Measurements from ENCODE around the gene SRPK2.
"Not testable (repeated sequence)": the region's sequence is repeated elsewhere in the genome, so short reads cannot be mapped to it uniquely, and the experiment has no call there.

The SRPK2 gene

GRCh38 chr7:105388356-105389087 is at the start of gene SRPK2:
Gene SRPK2 (minus strand): TSS chr7:105388921.
- no peaks in the 10 kb centered on the region for H3K9me3 ChIP-seq (ENCODE audit: control insufficient read depth in 5 of 5, low read length in 5 of 5)

GRCh38 chr7:105438254-105438653 is 49.5 kb upstream of the SRPK2 start:
- no peaks in the 10 kb centered on the region for H3K27me3 ChIP-seq (ENCODE audit: control insufficient read depth in 5 of 5, insufficient read depth in 4 of 5, low read length in 5 of 5)
- H3K9ac ChIP-seq (ENCODE audit: low read length in 5 of 5): no peak overlapping the region
- no peaks in the 10 kb centered on the region for H3K9me3 ChIP-seq (ENCODE audit: control insufficient read depth in 5 of 5, low read length in 5 of 5)
- no peak overlapping the region for H3K27ac ChIP-seq (ENCODE audit: low read depth, low read length)
- H3K4me1 ChIP-seq (ENCODE audit: control insufficient read depth in 5 of 5, insufficient read depth in 5 of 5, low read length in 5 of 5): peaks cover 0 to 2% (median 0%) of the 10 kb centered on the region in 5 donors
- H3K4me3 ChIP-seq (ENCODE audit: low read depth in 1 of 5, low read length in 5 of 5): no peak overlapping the region
- no peaks in the 10 kb centered on the region for H3K36me3 ChIP-seq (ENCODE audit: control insufficient read depth in 5 of 5, insufficient read depth in 5 of 5, low read length in 5 of 5)

More at GRCh38 chr7:105388356-105389087, at the start of gene SRPK2:
- Histone ChIP-seq H3K9ac (ENCODE audit: low read length in 5 of 5) (peak within 1 kb of the TSS in 4 of 5 donors; percentile 66 to 86 (median 74)), H3K4me1 (ENCODE audit: control insufficient read depth in 5 of 5, insufficient read depth in 5 of 5, low read length in 5 of 5) (peaks cover 0 to 13% (median 8%) of the 10 kb centered on the region in 5 donors), H3K4me3 (ENCODE audit: low read depth in 1 of 5, low read length in 5 of 5) (peak within 1 kb of the TSS; percentile 65 to 92 (median 83)), H3K27me3 (ENCODE audit: control insufficient read depth in 5 of 5, insufficient read depth in 4 of 5, low read length in 5 of 5) (no peaks in the 10 kb centered on the region), H3K27ac (ENCODE audit: low read depth, low read length) (no peak within 1 kb of the TSS), H3K36me3 (ENCODE audit: control insufficient read depth in 5 of 5, insufficient read depth in 5 of 5, low read length in 5 of 5) (no peaks in the 10 kb centered on the region)

- not testable (repeated sequence) for H3K9ac ChIP-seq (ENCODE audit: low read length in 5 of 5)
Measured at GRCh38 chr7:105437356-105437755, 48.6 kb upstream of the SRPK2 start.

GRCh38 chr7:105429746-105430612 is 41.3 kb upstream of the SRPK2 start:
- Histone ChIP-seq H3K4me3 (ENCODE audit: low read depth in 1 of 5, low read length in 5 of 5) (no peak overlapping the region), H3K36me3 (ENCODE audit: control insufficient read depth in 5 of 5, insufficient read depth in 5 of 5, low read length in 5 of 5) (no peaks in the 10 kb centered on the region), H3K9ac (ENCODE audit: low read length in 5 of 5) (no peak overlapping the region), H3K27me3 (ENCODE audit: control insufficient read depth in 5 of 5, insufficient read depth in 4 of 5, low read length in 5 of 5) (no peaks in the 10 kb centered on the region), H3K9me3 (ENCODE audit: control insufficient read depth in 5 of 5, low read length in 5 of 5) (no peaks in the 10 kb centered on the region), H3K4me1 (ENCODE audit: control insufficient read depth in 5 of 5, insufficient read depth in 5 of 5, low read length in 5 of 5) (peaks cover 0 to 9% (median 8%) of the 10 kb centered on the region in 5 donors), H3K27ac (ENCODE audit: low read depth, low read length) (no peak overlapping the region)

More at GRCh38 chr7:105437356-105437755, 48.6 kb upstream of the SRPK2 start:
- not testable (repeated sequence) for H3K27me3 ChIP-seq (ENCODE audit: control insufficient read depth in 5 of 5, insufficient read depth in 4 of 5, low read length in 5 of 5); H3K27ac ChIP-seq (ENCODE audit: low read depth, low read length); H3K4me3 ChIP-seq (ENCODE audit: low read depth in 1 of 5, low read length in 5 of 5); H3K4me1 ChIP-seq (ENCODE audit: control insufficient read depth in 5 of 5, insufficient read depth in 5 of 5, low read length in 5 of 5); H3K9me3 ChIP-seq (ENCODE audit: control insufficient read depth in 5 of 5, low read length in 5 of 5); H3K36me3 ChIP-seq (ENCODE audit: control insufficient read depth in 5 of 5, insufficient read depth in 5 of 5, low read length in 5 of 5)

- Histone ChIP-seq H3K9ac (ENCODE audit: low read length in 5 of 5) (no peak overlapping the region), H3K36me3 (ENCODE audit: control insufficient read depth in 5 of 5, insufficient read depth in 5 of 5, low read length in 5 of 5) (no peaks in the 10 kb centered on the region), H3K4me1 (ENCODE audit: control insufficient read depth in 5 of 5, insufficient read depth in 5 of 5, low read length in 5 of 5) (peaks cover 0 to 9% (median 8%) of the 10 kb centered on the region in 5 donors), H3K27me3 (ENCODE audit: control insufficient read depth in 5 of 5, insufficient read depth in 4 of 5, low read length in 5 of 5) (no peaks in the 10 kb centered on the region), H3K27ac (ENCODE audit: low read depth, low read length) (no peak overlapping the region), H3K4me3 (ENCODE audit: low read depth in 1 of 5, low read length in 5 of 5) (no peak overlapping the region), H3K9me3 (ENCODE audit: control insufficient read depth in 5 of 5, low read length in 5 of 5) (no peaks in the 10 kb centered on the region)
Measured at GRCh38 chr7:105426606-105427146, 38.0 kb upstream of the SRPK2 start.

GRCh38 chr7:105423987-105424386 is 35.3 kb upstream of the SRPK2 start:
- Histone ChIP-seq H3K9me3 (ENCODE audit: control insufficient read depth in 5 of 5, low read length in 5 of 5) (no peaks in the 10 kb centered on the region), H3K36me3 (ENCODE audit: control insufficient read depth in 5 of 5, insufficient read depth in 5 of 5, low read length in 5 of 5) (no peaks in the 10 kb centered on the region), H3K27ac (ENCODE audit: low read depth, low read length) (no peak overlapping the region), H3K4me1 (ENCODE audit: control insufficient read depth in 5 of 5, insufficient read depth in 5 of 5, low read length in 5 of 5) (no peaks in the 10 kb centered on the region), H3K27me3 (ENCODE audit: control insufficient read depth in 5 of 5, insufficient read depth in 4 of 5, low read length in 5 of 5) (no peaks in the 10 kb centered on the region), H3K9ac (ENCODE audit: low read length in 5 of 5) (no peak overlapping the region), H3K4me3 (ENCODE audit: low read depth in 1 of 5, low read length in 5 of 5) (no peak overlapping the region)

GRCh38 chr7:105413887-105414437 is 25.2 kb upstream of the SRPK2 start:
- Histone ChIP-seq H3K9me3 (ENCODE audit: control insufficient read depth in 5 of 5, low read length in 5 of 5) (no peaks in the 10 kb centered on the region), H3K27me3 (ENCODE audit: control insufficient read depth in 5 of 5, insufficient read depth in 4 of 5, low read length in 5 of 5) (no peaks in the 10 kb centered on the region), H3K4me3 (ENCODE audit: low read depth in 1 of 5, low read length in 5 of 5) (no peak overlapping the region), H3K4me1 (ENCODE audit: control insufficient read depth in 5 of 5, insufficient read depth in 5 of 5, low read length in 5 of 5) (no peaks in the 10 kb centered on the region), H3K9ac (ENCODE audit: low read length in 5 of 5) (no peak overlapping the region), H3K27ac (ENCODE audit: low read depth, low read length) (no peak overlapping the region), H3K36me3 (ENCODE audit: control insufficient read depth in 5 of 5, insufficient read depth in 5 of 5, low read length in 5 of 5) (no peaks in the 10 kb centered on the region)

- H3K9ac ChIP-seq (ENCODE audit: low read length in 5 of 5); H3K4me1 ChIP-seq (ENCODE audit: control insufficient read depth in 5 of 5, insufficient read depth in 5 of 5, low read length in 5 of 5); H3K9me3 ChIP-seq (ENCODE audit: control insufficient read depth in 5 of 5, low read length in 5 of 5); H3K36me3 ChIP-seq (ENCODE audit: control insufficient read depth in 5 of 5, insufficient read depth in 5 of 5, low read length in 5 of 5); H3K27me3 ChIP-seq (ENCODE audit: control insufficient read depth in 5 of 5, insufficient read depth in 4 of 5, low read length in 5 of 5); H3K4me3 ChIP-seq (ENCODE audit: low read depth in 1 of 5, low read length in 5 of 5); H3K27ac ChIP-seq (ENCODE audit: low read depth, low read length): not testable (repeated sequence)
Measured at GRCh38 chr7:105410774-105411173, 22.1 kb upstream of the SRPK2 start.

- H3K4me1 ChIP-seq (ENCODE audit: control insufficient read depth in 5 of 5, insufficient read depth in 5 of 5, low read length in 5 of 5); H3K4me3 ChIP-seq (ENCODE audit: low read depth in 1 of 5, low read length in 5 of 5); H3K27ac ChIP-seq (ENCODE audit: low read depth, low read length); H3K27me3 ChIP-seq (ENCODE audit: control insufficient read depth in 5 of 5, insufficient read depth in 4 of 5, low read length in 5 of 5); H3K9me3 ChIP-seq (ENCODE audit: control insufficient read depth in 5 of 5, low read length in 5 of 5); H3K9ac ChIP-seq (ENCODE audit: low read length in 5 of 5); H3K36me3 ChIP-seq (ENCODE audit: control insufficient read depth in 5 of 5, insufficient read depth in 5 of 5, low read length in 5 of 5): not testable (repeated sequence)
Measured at GRCh38 chr7:105409775-105410174, 21.1 kb upstream of the SRPK2 start.
